Measurements from ENCODE around the gene PDE11A.

GRCh38 chr2:177930916-177931315 is 141.7 kb downstream of the PDE11A start:
- TF ChIP-seq ZFP30 (CRISPR knock-in tag; IDR thresholded peaks at IDR 0.05) (no peak), CSRNP3 (CRISPR knock-in tag; IDR thresholded peaks at IDR 0.05) (no peak), TSHZ2 (CRISPR knock-in tag; IDR thresholded peaks at IDR 0.05) (no peak), CREB5 (CRISPR knock-in tag; IDR thresholded peaks at IDR 0.05; ENCODE audit: low read depth) (no peak), PATZ1 (CRISPR knock-in tag; IDR thresholded peaks at IDR 0.05; ENCODE audit: borderline replicate concordance) (no peak), OSR1 (CRISPR knock-in tag; IDR thresholded peaks at IDR 0.05) (no peak), ARNTL (CRISPR knock-in tag; IDR thresholded peaks at IDR 0.05; ENCODE audit: borderline replicate concordance, low read depth) (no peak), PPARA (CRISPR knock-in tag; IDR thresholded peaks at IDR 0.05; ENCODE audit: borderline replicate concordance) (no peak), ISL1 (CRISPR knock-in tag; IDR thresholded peaks at IDR 0.05) (no peak), ZNF8 (CRISPR knock-in tag; IDR thresholded peaks at IDR 0.05) (no peak), RARB (CRISPR knock-in tag; IDR thresholded peaks at IDR 0.05) (no peak), BACH2 (CRISPR knock-in tag; IDR thresholded peaks at IDR 0.05; ENCODE audit: borderline replicate concordance) (no peak), ZC3H10 (CRISPR knock-in tag; IDR thresholded peaks at IDR 0.05) (no peak)
